Uterus (tissue), 2 donors: ENCODE data around the gene PNCK.

Source experiments
- CTCF ChIP-seq, 4 experiments: fragments of 200-600 bp in 2 of 4; fragments of 450-650 bp in 2 of 4; sonication (generic) in 2 of 4; IDR thresholded peaks; one replicate each; pipeline ENCODE4 v1.5.1; 2016 to 2019; ENCODE audit warnings: antibody characterized with exemption in 4 of 4, mild to moderate bottlenecking in 2 of 4, moderate library complexity in 1 of 4
- POLR2A ChIP-seq, 2 donors: fragments of 450-650 bp; IDR thresholded peaks; one replicate each; pipeline ENCODE4 v1.6.1; 2016; ENCODE audit warnings: antibody characterized with exemption in 2 of 2, mild to moderate bottlenecking in 1 of 2, moderate library complexity in 1 of 2

GRCh38 chrX:153681175-153681574 is 7.6 kb upstream of the PNCK start:
- no peak for TF ChIP-seq CTCF (IDR thresholded peaks at IDR 0.05)
- TF ChIP-seq POLR2A (IDR thresholded peaks at IDR 0.05), result no peak
